ENCODE measurements around the gene RILPL2. TPM values are rescaled to one million over a fixed set of nuclear protein-coding genes. Genes with fewer than 3 reads are reported as not detected.

Gene RILPL2
- total RNA-seq, 2 donors from 2014 or later, result 8.3 to 8.6 TPM

DNA sequence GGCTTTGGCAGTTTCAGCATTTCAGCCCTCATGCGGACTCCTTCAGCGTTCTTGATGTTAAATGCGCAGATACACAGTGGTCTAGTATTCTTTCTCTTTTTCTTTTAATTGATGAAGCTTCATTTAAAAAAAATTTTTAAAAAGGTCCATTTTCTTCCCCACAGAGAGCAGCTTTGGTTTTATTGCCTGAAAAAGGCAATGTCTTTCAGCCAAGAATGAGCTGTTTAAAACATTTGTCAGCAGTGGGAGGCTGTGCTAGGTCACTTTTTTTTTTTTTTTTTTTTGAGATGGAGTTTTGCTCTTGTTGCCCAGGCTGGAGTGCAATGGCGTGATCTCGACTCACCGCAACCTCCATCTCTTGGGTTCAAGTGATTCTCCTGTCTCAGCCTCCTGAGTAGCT lies 39.1 kb downstream of the RILPL2 start:
- WGBS, result 62% methylated on average over 6 of the region's 6 CpGs
- intact Hi-C loops (cut with DNase I), result loop anchor here (5.0 to 10.0 kb wide), 3 partner anchors 35 to 185 kb away; partner anchors contain the start of genes SNRNP35 and TMED2
- Histone ChIP-seq H3K9me3 (no peaks in the 10 kb centered on the region), H3K27ac (peak overlapping the region; percentile 87 to 94), H3K27me3 (replicated peaks; ENCODE audit: insufficient read depth) (no peaks in the 10 kb centered on the region), H3K4me3 (no peak overlapping the region), H3K36me3 (peaks cover 0 to 17% of the 10 kb centered on the region in 2 donors), H3K4me1 (replicated peaks) (peaks cover 16% of the 10 kb centered on the region)
- TF ChIP-seq POLR2AphosphoS5 (IDR thresholded peaks at IDR 0.05) (no peak), POLR2A (IDR thresholded peaks at IDR 0.05) (no peak)
- DNase-seq (ENCODE audit: low spot score), result no peak

DNA sequence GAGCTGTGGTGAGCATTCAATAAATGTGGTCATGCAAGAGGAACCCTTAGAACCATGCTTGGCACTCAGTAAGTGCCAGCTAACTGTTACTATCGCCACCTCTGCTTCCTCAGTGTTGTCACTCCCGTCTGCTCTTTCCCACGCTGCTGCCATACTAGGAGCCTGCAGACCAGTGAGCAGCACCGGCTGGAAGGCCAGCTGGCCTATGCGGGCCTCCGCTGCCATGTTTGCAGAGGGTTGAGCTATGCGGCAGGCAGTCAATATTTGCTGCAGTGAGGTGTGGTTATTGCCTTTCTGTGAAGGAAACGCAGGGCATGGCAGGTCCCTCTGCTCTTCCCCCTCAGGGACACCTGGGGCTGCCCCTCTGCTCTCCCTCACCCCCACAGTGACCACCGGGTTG lies 39.5 kb downstream of the RILPL2 start:
- Histone ChIP-seq H3K27ac (peak overlapping the region; percentile 87 to 94), H3K4me1 (replicated peaks) (peaks cover 20% of the 10 kb centered on the region), H3K4me3 (no peak overlapping the region), H3K9me3 (no peaks in the 10 kb centered on the region), H3K27me3 (replicated peaks; ENCODE audit: insufficient read depth) (no peaks in the 10 kb centered on the region), H3K36me3 (peaks cover 0 to 17% of the 10 kb centered on the region in 2 donors)
- DNase-seq (ENCODE audit: low spot score), result peak; percentile 49
- 48% methylated on average over 9 of the region's 9 CpGs for WGBS
- intact Hi-C loops (cut with DNase I), result loop anchor here (5.0 to 10.0 kb wide), 3 partner anchors 35 to 185 kb away; partner anchors contain the start of genes SNRNP35 and TMED2
- TF ChIP-seq POLR2AphosphoS5 (IDR thresholded peaks at IDR 0.05) (no peak), POLR2A (IDR thresholded peaks at IDR 0.05) (no peak)
- TF ChIP-seq, protein P1, sequence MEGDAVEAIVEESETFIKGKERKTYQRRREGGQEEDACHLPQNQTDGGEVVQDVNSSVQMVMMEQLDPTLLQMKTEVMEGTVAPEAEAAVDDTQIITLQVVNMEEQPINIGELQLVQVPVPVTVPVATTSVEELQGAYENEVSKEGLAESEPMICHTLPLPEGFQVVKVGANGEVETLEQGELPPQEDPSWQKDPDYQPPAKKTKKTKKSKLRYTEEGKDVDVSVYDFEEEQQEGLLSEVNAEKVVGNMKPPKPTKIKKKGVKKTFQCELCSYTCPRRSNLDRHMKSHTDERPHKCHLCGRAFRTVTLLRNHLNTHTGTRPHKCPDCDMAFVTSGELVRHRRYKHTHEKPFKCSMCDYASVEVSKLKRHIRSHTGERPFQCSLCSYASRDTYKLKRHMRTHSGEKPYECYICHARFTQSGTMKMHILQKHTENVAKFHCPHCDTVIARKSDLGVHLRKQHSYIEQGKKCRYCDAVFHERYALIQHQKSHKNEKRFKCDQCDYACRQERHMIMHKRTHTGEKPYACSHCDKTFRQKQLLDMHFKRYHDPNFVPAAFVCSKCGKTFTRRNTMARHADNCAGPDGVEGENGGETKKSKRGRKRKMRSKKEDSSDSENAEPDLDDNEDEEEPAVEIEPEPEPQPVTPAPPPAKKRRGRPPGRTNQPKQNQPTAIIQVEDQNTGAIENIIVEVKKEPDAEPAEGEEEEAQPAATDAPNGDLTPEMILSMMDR (IDR thresholded peaks at IDR 0.05), result no peak

DNA sequence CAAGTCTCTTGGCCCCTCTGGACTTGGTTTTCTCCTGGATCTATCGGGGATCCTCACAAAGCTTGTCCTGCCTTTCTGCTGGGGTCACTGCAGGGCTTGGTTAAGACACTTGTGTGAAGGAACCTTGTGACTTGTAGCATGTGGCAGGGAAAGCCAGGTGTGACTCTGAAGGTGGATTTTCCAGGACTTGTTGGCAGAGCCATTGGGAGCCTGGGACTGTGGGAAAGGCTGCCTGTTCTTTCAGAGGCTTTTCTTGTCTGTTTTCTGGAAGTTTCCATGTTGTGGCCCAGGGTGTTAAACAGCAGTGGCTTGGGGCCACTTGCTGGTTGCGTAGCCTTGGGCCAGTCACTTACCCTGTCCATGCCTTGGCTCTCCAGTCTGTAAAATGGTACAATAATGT lies 39.9 kb downstream of the RILPL2 start:
- peak overlapping the region; percentile 87 to 94 for H3K27ac ChIP-seq
- 98% methylated on average over 2 of the region's 2 CpGs for WGBS

DNA sequence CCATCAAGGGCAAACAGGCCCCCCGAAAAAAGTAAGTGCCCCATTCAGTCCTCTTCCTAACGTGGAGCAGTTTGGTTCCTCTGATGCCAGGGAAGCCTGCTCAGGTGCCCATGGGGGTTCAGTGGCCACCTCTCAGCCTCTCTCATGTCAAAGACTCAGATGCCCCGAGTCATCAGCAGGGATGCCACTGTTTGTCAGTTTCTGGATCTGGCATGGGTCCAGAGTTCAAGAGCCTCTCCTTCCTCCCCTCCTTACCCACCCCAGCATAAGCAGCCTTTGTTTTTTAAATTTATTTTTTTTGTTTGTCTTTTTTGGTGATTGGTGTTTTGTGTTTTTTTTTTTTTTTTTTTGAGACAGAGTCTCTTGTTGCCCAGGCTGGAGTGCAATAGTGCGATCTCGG lies 41.2 kb downstream of the RILPL2 start:
- Histone ChIP-seq H3K36me3 (peaks cover 0 to 17% of the 10 kb centered on the region in 2 donors), H3K27me3 (replicated peaks; ENCODE audit: insufficient read depth) (no peaks in the 10 kb centered on the region), H3K9me3 (no peaks in the 10 kb centered on the region), H3K27ac (peak overlapping the region; percentile 24 to 94), H3K4me1 (replicated peaks) (peaks cover 35% of the 10 kb centered on the region), H3K4me3 (no peak overlapping the region)
- WGBS, result 79% methylated on average over 5 of the region's 5 CpGs
- DNase-seq (ENCODE audit: low spot score), result no peak
- TF ChIP-seq, protein P1 (IDR thresholded peaks at IDR 0.05), result no peak
- TF ChIP-seq POLR2A (IDR thresholded peaks at IDR 0.05) (no peak), POLR2AphosphoS5 (IDR thresholded peaks at IDR 0.05) (no peak)
- intact Hi-C loops (cut with DNase I), result loop anchor here (5.0 to 10.0 kb wide), 3 partner anchors 37 to 187 kb away; partner anchors contain the start of genes SNRNP35 and TMED2

More for the DNA sequence above, 39.9 kb downstream of the RILPL2 start:
- H3K9me3 ChIP-seq, result no peaks in the 10 kb centered on the region
- TF ChIP-seq, protein P1 (IDR thresholded peaks at IDR 0.05), result no peak
- TF ChIP-seq POLR2A (IDR thresholded peaks at IDR 0.05), result no peak
- TF ChIP-seq POLR2AphosphoS5 (IDR thresholded peaks at IDR 0.05), result no peak
- DNase-seq (ENCODE audit: low spot score), result no peak
- no peak overlapping the region for H3K4me3 ChIP-seq
- no peaks in the 10 kb centered on the region for H3K27me3 ChIP-seq (replicated peaks; ENCODE audit: insufficient read depth)
- peaks cover 24% of the 10 kb centered on the region for H3K4me1 ChIP-seq (replicated peaks)
- intact Hi-C loops (cut with DNase I), result loop anchor here (5.0 to 10.0 kb wide), 3 partner anchors 36 to 186 kb away; partner anchors contain the start of genes SNRNP35 and TMED2
- H3K36me3 ChIP-seq, result peaks cover 0 to 17% of the 10 kb centered on the region in 2 donors

DNA sequence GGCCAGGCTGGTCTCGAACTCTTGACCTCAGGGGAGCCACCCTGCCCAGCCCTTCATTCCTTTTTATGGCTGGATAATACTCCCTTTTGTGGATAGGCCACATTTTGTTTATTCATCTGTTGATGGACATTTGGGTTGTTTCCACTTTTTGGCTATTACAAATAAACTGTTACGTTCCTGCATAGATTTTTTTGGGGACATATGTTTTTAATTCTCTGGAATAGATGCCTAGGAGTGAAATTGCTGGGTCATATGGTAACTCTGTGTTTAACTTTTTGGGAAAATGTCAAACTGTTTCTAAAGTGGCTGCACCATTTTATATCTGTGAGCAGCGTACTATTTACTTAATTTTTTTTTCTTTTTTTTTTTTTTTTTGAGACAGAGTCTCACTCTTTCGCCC lies 42.7 kb downstream of the RILPL2 start:
- intact Hi-C loops (cut with DNase I), result loop anchor here (5.0 to 10.0 kb wide), 2 partner anchors 61 to 139 kb away; partner anchors contain the start of genes RILPL1 and SNRNP35

More for the DNA sequence above, 42.7 kb downstream of the RILPL2 start:
- H3K4me1 ChIP-seq (replicated peaks), result peaks cover 30% of the 10 kb centered on the region
- H3K36me3 ChIP-seq, result peaks cover 0 to 17% of the 10 kb centered on the region in 2 donors
- H3K4me3 ChIP-seq, result no peak overlapping the region
- WGBS, result 74% methylated on average over 4 of the region's 4 CpGs
- H3K9me3 ChIP-seq, result no peaks in the 10 kb centered on the region
- TF ChIP-seq, protein P1 (IDR thresholded peaks at IDR 0.05), result no peak
- TF ChIP-seq POLR2AphosphoS5 (IDR thresholded peaks at IDR 0.05), result no peak
- no peak for TF ChIP-seq POLR2A (IDR thresholded peaks at IDR 0.05)
- no peak for DNase-seq (ENCODE audit: low spot score)
- H3K27ac ChIP-seq, result peak overlapping the region; percentile 21 to 94
- H3K27me3 ChIP-seq (replicated peaks; ENCODE audit: insufficient read depth), result no peaks in the 10 kb centered on the region

All from prostate gland (tissue), 2 donors.